ENCODE results near the gene RASGRP4.

- TF ChIP-seq POLR2AphosphoS5 (IDR thresholded peaks at IDR 0.05) (no peak), POLR2A (IDR thresholded peaks at IDR 0.05) (no peak), EP300 (IDR thresholded peaks at IDR 0.05) (no peak)
- TF ChIP-seq, protein P1, sequence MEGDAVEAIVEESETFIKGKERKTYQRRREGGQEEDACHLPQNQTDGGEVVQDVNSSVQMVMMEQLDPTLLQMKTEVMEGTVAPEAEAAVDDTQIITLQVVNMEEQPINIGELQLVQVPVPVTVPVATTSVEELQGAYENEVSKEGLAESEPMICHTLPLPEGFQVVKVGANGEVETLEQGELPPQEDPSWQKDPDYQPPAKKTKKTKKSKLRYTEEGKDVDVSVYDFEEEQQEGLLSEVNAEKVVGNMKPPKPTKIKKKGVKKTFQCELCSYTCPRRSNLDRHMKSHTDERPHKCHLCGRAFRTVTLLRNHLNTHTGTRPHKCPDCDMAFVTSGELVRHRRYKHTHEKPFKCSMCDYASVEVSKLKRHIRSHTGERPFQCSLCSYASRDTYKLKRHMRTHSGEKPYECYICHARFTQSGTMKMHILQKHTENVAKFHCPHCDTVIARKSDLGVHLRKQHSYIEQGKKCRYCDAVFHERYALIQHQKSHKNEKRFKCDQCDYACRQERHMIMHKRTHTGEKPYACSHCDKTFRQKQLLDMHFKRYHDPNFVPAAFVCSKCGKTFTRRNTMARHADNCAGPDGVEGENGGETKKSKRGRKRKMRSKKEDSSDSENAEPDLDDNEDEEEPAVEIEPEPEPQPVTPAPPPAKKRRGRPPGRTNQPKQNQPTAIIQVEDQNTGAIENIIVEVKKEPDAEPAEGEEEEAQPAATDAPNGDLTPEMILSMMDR (IDR thresholded peaks at IDR 0.05): no peak
Measured at GRCh38 chr19:38464421-38465082, 38.5 kb upstream of the RASGRP4 start.

Data from suprapubic skin (tissue), 4 donors.